ENCODE data around the gene TRAF3IP3. TPM values are rescaled to one million over a fixed set of nuclear protein-coding genes. Genes with fewer than 3 reads are reported as not detected.
A peak's percentile ranks its signal among the peaks of the same experiment; 100 is the strongest.

TRAF3IP3 gene
- total RNA-seq, 1 experiment from 2014 or later = 0.34 TPM

- TF ChIP-seq YY1 (IDR thresholded peaks at IDR 0.05; ENCODE audit: extremely low read depth, insufficient replicate concordance, low read depth, low read length) (peak; percentile 42), ZNF274 (IDR thresholded peaks at IDR 0.05; ENCODE audit: low read depth, low read length) (no peak), MAX (IDR thresholded peaks at IDR 0.05) (peak; percentile 100), SRF (IDR thresholded peaks at IDR 0.05; ENCODE audit: low read depth) (no peak)
These were observed 71.8 kb downstream of the TRAF3IP3 start, which contains the start of gene UTP25 (continued) for GRCh38 chr1:209827384-209828262.

GRCh38 chr1:209829716-209830115, 73.9 kb downstream of the TRAF3IP3 start:
- H3K36me3 ChIP-seq (ENCODE audit: control insufficient read depth in 1 of 2, insufficient read depth in 2 of 2, low read length in 2 of 2) = peaks cover 28 to 33% of the 10 kb centered on the region in 2 experiments

More at GRCh38 chr1:209829716-209830115, 73.9 kb downstream of the TRAF3IP3 start:
- peak overlapping the region; percentile 63; the same call in 1 of the 2 replicates for H3K4me2 ChIP-seq (ENCODE audit: low read length)
- TF ChIP-seq POLR2AphosphoS5 (IDR thresholded peaks at IDR 0.05; ENCODE audit: low read depth, low read length) (no peak), EZH2phosphoT487 (IDR thresholded peaks at IDR 0.05; ENCODE audit: borderline replicate concordance) (no peak), CTCF (IDR thresholded peaks at IDR 0.05 in 2 of 3, conservative IDR thresholded peaks at IDR 0.05 in 1 of 3; ENCODE audit: borderline replicate concordance in 1 of 3, insufficient read depth in 1 of 3, low read depth in 2 of 3, low read length in 2 of 3) (no peak), SRF (IDR thresholded peaks at IDR 0.05; ENCODE audit: low read depth) (no peak), MAX (IDR thresholded peaks at IDR 0.05) (no peak)
- H3K4me3 ChIP-seq (replicated peaks in 1 of 2; ENCODE audit: low read depth in 1 of 2, low read length in 2 of 2) = no peak overlapping the region
- H2AFZ ChIP-seq (ENCODE audit: low read depth, low read length, poor library complexity, severe bottlenecking) = no peak overlapping the region
- no peak overlapping the region for H3K9ac ChIP-seq (ENCODE audit: low read length)
- RAD21 ChIA-PET (ENCODE audit: low non-redundant PET in 1 of 2, low total read pairs in 2 of 2, uncharacterized antibody in 2 of 2, unreplicated experiment in 2 of 2) = no interaction called here
- CTCF ChIA-PET = no interaction called here
- intact Hi-C loops (cut with micrococcal nuclease) = no loop called here
- no TSS peak for BruUV-seq (replicated peaks)
- no peak for DNase-seq (ENCODE audit: low read depth, low spot score)
- H3K4me1 ChIP-seq (ENCODE audit: control insufficient read depth in 1 of 2, insufficient read depth in 2 of 2, low read length in 2 of 2) = peaks cover 0 to 15% of the 10 kb centered on the region in 2 experiments; a peak in 1 of 4 replicates
- H3K27me3 ChIP-seq (ENCODE audit: insufficient read depth, low read length) = no peaks in the 10 kb centered on the region
- no peaks in the 10 kb centered on the region for H3K9me2 ChIP-seq (ENCODE audit: insufficient read depth)
- H3K9me3 ChIP-seq (ENCODE audit: control insufficient read depth in 1 of 2, insufficient read depth in 1 of 2, low read depth in 1 of 2, low read length in 2 of 2) = no peaks in the 10 kb centered on the region
- no peaks in the 10 kb centered on the region for H4K20me1 ChIP-seq (ENCODE audit: insufficient read depth)
- H3K27ac ChIP-seq (ENCODE audit: low read depth, low read length) = no peak overlapping the region
- peaks cover 41% of the 10 kb centered on the region for H3K79me2 ChIP-seq (ENCODE audit: insufficient read depth, low read length)
- POLR2A ChIA-PET = no interaction called here
- no peak for ATAC-seq
